CD4-positive, alpha-beta T cell treated with Interleukin-17A for 4 hours (primary cell): ENCODE data around the gene GABRA4.

Experiments used
- DNase-seq: peaks from one replicate; pipeline ENCODE4 v3.0.0-alpha.2; 2020; ENCODE audit warnings: mixed read lengths

The GABRA4 gene

DNA sequence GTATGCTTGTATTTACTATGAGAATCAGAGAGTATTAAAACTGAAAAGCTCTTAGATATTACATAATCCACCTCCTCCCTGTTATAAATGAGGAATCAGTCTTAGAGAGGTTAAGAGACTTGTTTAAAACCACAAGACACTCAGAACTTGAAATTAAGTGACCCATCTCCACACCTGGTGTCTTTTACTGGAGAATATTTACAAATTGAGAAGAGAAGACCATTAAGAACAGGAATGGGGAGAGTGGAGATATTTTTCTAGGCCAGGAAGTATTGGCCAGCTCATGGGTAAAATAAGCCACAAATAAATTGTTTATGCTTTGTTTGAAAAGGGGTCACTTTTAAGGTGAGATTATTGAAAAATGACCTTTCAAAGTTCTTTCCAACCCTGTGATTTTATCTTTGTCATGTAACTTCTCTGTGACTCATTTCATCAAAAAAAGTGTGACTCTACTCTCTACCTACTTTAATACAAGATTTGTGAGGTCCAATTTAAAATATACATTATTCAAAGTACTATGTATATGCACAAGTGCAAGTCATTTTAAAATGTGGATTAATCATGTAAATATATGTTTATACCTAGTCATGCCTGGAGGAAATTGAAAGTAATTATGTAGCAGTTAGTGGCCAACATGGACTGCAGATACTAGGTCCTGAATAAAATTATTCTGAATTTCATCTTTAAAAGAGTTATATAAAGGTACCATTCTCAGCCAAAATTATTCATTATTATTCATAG, 68.4 kb downstream of the GABRA4 start:
- DNase-seq, result no peak

DNA sequence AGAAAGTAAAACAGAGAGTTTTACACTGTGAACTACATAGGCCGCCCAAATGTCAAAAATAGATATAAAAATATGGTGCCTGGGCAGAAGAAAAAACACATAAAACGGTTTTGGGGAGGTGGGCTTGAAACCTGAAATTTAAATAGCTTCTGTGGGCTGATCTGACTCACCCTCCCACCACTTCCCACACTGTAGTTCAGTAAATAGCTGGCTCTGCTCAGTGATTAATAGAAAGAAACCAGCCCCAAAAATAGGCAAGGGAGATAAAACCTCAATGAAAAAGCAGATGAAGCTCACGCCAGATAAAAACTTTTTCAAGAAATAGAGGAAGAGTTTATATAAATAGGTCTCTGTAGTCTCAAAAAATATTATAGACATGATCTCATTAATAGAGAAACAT, 71.2 kb downstream of the GABRA4 start:
- no peak for DNase-seq

DNA sequence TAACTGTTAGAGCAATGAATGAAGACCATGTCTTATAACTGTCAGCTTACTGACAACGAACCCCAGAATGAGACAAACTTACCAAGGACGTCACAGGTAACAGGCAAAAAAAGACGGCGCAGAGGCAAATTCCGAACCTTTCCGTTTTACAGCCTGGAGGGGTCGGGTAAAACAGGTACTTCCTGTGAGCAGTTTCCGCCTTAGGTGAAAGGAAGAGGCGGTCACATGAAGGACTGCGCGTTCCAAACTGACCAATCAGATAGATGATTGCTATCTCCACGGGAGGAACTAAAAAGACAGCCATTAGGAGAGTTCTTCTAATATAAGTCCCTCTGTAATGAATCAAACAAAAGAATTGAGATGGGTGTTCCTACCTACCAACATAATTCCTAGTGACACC, 84.3 kb downstream of the GABRA4 start, which contains the start of gene COX7B2:
TSS of gene COX7B2 (minus strand) at position 168 of the 400 bp plus-strand sequence. CDS start 174,053 bp downstream, outside the sequence.
- no peak for DNase-seq

DNA sequence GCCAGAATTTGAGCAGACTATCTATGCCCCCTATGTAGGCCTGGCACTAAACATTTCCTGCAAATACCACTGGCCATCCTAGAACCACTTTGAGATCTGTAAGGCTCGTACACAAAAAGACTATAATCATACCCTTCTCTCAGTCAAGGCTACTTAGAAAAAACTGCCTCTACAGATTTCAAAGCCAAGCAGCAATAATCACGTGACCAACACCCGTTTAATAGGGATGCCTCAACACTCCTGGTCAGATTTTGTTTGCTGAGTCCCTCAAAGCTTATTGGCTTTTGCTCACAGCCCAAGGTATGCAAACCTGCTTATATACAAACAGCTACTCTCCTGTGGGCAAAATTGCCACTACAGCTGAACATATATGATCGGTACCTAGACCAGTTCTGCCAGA, 85.2 kb downstream of the GABRA4 start:
- DNase-seq, result no peak

DNA sequence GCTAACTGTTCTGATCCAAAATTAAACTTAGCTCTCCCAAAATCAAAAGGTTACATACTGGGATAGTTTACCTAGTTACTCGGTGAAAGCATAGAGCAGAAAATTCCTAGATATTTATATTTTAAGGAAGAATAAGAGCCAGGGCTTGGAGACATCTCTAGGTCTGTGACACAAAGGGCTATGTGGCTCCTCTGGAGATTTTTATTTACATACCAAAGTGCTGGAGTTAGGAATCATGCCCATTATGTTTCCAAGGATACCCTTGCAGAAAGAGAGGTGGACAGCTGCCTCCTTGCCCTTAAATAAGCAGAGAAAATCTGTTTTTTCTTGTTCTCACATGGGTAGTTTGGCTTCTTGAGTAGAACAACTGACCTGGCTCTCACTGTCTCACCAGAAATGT, 93.3 kb downstream of the GABRA4 start:
- no peak for DNase-seq

DNA sequence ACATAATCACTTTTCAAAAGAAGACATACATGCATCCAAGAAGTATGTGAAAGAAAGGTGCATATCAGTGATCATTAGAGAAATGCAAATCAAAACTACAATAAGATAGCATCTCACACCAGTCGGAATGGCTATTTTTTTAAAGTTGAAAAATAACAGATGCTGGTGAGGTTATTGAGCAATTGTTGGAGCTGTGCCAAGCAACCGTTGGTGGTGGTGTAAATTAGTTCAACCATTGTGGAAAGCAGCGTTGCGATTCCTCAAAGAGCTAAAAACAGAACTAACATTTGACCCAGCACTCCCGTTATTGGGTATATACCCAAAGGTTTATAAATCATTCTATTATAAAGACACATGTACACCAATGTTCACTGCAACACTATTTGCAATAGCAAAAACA, 98.6 kb downstream of the GABRA4 start:
- no peak for DNase-seq

DNA sequence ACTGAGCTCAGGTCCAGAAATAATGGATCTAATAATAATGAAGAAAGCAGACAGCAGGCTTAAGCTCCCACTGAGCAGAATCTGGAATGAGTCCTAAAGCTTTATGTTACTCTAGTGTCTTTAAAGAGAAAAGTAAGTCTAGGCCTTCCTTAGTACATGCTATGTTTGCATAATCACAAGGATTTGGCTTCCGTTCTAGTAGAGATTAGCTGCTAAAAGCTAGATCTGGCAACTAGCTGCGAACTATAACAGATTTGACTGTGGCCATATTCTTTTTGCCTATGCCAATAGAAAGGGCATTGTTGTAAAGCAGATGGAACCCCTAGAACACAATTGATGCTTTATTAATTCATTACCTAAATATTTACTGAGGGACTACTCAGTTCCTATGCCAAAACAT, 103.3 kb downstream of the GABRA4 start:
- DNase-seq, result no peak

DNA sequence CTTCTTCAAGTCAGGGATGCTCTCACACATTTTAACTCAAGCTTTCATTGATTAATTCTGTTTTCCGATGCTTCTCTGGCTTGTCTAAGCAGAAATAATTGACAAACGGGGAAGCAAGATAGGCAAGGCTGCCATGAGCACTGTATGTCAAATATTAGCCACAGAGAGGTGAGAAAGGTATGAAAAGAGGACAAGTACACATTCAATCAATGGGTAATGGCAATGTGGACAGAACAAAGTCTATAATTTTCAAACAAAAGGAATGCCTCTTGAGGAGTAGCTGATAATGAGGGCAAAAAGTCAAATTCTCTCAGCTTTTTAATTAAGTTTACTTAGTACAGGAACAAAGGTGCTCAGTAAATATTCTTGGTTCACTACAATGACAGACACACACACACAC, 104.0 kb downstream of the GABRA4 start:
- DNase-seq, result no peak

DNA sequence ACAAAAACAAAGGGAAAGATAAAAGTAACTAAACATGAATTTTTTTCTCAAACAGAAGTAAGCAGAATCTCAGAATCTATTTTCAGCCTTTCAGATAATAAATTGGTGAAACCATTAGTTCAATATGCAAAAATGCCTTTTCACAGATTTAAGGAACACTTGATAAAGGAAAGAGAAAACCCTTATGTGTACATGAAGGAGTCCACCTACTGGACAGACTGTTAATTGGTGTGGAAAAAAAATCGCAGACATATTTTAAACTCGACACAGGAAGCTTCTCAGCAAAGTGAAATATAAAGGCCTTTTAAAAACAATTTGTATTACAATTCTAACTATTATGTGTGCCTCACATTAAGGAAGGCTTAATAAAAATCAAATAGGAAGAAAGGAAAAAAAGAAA, 106.7 kb downstream of the GABRA4 start:
- no peak for DNase-seq

DNA sequence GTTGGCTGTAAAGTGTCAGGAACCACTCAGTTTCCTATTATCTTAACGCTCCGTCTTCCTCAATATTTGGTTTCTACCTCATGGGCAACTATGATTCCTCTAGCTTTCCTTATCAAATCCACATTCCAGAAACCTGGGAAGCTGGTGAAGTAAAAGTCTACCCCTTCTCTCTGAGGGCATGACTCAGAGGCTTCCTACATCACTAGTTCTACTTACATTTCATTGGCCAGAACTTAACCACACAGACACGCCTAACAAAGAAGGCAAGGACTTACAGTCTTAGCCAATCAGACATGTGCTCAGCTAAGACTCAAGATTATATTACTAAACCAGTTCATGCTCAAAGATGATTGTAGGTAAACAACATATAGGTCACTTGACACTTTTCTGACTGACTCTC, 114.7 kb downstream of the GABRA4 start:
- no peak for DNase-seq

DNA sequence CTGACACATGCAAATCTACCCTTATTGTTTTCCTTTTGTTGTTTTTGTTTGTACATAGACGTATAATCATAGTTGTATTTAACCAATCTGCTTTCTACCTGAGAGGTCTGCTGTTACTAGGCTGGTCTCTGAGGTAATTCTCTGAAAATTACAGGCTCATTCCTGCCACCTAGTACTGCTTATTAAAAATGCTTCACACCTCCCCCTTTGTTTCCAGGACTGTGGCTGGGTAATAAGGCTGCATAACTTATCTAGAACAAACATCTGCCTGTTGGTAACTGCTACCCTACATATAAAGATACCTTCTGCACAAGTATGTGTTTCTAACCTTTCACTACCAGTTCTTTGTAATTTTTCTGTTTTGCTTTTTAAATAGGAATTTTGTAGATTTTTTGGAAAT, 118.6 kb downstream of the GABRA4 start:
- DNase-seq, result no peak

DNA sequence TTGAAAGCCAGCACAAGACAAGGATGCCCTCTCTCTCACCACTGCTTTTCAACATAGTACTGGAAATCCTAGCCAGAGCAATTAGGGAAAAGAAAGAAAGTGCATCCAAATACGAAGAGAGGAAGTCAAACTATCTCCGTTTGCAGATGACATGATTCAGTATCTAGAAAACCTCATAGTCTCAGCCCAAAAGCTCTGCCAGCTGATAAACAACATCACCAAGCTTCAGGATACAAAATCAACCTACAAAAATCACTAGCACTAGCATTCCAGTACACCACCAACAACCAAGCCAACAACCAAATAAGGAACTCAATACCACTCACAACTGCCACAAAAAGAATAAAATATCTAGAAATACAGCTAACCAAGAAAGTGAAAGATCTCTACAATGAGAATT, 123.0 kb downstream of the GABRA4 start:
- DNase-seq, result no peak
